NCI-H2029 treated with DMSO at 0.1 percent for 48 hours (cell line): ENCODE measurements around the gene TBXAS1.

ENCODE experiments used
- DNase-seq: peaks from one replicate; lab custom pipeline; 2025; lab: John Stamatoyannopoulos, UW

TBXAS1 gene

DNA sequence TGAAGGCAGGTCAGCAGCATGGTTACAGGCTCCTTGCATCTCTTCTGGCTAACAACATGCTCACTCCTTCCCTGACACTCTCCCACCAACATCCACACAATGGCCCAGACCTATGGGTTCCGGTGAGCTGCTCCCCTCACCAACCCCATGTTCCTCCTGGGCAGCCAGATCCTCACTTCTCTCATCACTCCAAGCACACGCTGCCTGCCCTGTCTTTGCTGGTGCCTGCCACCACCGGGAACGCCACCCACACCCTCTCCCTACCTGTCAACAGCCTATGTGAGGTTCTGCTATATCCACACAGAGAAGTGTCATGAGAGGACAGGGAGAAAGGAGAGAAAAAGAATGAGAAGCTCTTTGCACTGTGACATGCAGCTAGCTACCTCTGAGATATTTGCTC lies 219.1 kb downstream of the TBXAS1 start:
- DNase-seq, result no peak

DNA sequence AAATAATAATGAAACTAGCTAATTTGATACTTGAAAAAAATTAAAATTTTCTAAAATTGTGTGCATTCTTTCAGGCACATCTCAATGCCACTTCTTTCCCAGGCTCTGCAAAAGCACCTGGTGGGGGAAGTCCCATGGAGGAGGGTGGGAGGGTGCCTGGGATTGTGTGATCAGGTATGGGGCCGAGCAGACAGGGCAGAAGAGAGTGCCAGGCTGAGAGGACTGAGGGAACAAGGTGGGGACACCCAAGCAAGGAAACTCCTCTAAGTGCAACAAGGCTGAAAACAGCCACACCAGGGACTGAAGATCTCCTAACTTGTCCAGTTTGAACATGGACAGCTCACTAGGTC lies 219.9 kb downstream of the TBXAS1 start:
- DNase-seq, result no peak

DNA sequence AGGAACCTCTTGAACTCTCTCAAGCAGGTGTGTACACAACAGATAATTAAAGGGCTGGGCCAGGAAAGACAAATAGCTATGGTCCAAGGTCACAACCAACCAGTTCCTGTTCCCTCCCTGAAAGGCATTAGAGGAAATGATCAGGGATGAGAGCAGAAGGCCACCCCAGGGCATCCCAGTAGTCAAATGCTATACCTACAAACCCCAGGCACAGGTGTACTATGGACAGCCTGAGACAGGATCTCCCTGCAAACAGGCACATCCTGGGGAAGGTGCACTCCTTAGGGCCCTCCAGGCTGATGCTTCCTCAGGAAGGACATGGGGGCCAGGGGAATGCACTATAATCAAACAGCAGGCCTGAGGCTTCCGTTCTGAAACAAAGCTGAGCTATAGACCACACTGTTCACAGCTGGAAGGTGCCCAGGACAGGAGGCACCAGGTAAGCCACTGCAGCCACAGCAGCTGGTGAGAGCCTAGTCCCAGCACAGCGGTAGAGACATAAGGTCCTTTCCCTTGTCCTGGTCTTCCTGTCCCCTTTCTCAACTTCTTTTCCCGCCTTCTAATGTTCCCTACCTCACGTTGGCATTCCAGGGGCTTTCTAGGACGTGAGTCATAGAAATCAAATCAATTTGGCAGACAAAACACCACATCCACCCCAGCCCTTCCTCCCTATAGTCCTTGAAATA lies 220.4 kb downstream of the TBXAS1 start:
- peak; percentile 23 for DNase-seq

DNA sequence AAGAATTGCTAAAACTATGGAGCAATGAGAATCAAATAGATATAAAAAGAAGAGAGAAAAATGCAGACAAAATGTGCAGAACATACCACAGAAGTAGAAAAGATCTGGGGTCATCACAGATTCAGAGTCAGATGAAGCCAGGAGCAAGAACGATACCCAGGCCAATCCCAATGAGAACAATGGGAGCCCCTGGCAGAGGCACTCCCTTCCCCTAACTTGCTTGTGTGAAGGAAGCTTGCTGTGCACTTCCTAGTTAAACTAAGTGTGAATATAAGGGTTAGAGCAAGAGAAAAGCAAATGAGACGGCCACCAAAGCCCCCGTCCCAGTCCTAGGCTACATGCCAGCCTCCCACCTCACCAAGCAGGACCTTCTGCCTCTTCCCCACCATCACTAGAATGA lies 221.0 kb downstream of the TBXAS1 start:
- DNase-seq, result no peak

DNA sequence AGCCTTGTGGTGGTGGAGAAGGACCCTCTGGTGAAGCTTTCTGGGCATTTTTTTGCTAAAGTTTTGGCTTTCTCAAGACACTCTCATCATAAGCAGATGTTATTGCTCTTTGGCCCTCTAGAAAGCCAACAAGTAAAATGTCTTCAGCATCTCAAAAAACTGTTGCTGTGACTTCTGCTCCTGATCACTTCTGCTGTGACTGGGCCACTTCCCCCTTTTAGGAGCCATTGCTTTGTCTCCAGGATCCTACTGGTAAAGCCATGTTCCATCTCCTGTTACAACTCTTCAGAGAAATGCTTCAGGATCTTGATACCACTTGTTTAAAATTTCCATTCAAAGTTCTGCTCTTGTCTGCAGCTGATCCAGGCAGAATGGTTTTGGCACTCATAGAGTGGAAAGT lies 222.8 kb downstream of the TBXAS1 start:
- no peak for DNase-seq

DNA sequence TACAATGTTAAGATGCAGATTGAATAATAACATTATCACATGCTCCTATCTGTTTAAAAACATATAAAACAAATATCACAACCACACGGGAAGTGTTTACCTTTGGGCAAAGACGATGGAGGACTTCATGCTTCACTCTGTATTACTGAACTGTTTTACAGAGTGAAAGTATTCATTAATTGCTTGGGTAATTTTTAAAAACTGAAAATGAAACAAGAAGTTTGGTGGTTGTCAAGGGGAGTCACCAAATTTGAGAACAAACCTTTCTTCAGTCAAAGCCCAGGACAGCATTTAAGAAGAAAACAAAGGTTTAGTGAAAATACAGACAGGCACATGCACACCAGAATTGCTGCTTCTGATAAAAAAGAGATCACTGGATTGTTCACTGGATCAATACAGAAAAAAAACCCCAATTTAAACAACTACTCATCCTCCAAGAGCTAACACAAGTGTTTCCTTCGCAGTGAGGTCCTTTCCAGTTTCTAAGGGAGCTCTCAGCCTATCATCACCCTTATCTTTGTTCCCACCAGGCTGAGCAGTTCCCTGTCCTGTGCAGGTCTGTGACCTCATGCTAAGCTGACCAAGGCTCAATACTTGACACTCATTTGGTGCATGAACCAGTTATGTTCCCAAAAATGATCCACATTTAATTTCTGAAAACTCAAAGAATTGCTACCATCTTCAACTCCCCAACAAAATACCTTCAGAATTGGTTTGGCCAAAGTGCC lies 224.9 kb downstream of the TBXAS1 start:
- no peak for DNase-seq

DNA sequence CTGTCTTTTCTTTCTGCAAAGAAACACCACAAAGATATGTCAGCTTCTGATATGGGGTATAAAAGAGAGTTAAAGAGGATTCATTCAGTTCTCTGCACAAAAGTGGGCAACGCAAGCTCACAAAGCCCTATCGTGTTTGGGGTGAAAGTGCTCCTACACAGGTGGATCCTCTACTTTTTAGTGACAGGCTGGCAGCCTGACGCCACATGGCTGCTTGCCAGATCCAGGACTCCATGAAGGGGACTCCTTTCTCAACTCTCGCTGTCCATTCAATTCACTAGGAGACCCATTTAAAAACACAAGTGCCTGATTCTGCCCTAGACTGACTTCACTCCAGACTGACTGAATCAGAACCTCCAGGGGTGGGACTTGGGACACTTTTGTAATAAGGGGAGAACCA lies 225.7 kb downstream of the TBXAS1 start:
- no peak for DNase-seq

DNA sequence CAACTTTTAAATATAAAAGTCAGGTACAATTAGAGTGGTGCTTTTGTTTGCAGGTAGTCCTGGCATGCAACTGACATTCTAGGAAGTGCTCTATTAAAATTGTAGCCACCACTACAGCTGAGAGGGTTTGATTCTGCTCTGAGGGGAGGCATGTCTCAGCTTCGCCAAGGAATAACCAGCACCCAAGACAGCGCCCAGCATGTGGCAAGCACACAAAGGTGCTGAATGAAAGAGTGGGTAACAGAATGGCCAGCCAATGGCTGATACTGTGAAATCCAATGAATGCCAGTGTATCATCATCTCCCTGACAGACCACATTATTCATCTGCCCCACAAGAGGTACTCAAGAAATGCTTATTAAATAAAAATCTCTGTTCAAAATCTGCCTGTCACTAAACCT lies 226.8 kb downstream of the TBXAS1 start:
- no peak for DNase-seq

DNA sequence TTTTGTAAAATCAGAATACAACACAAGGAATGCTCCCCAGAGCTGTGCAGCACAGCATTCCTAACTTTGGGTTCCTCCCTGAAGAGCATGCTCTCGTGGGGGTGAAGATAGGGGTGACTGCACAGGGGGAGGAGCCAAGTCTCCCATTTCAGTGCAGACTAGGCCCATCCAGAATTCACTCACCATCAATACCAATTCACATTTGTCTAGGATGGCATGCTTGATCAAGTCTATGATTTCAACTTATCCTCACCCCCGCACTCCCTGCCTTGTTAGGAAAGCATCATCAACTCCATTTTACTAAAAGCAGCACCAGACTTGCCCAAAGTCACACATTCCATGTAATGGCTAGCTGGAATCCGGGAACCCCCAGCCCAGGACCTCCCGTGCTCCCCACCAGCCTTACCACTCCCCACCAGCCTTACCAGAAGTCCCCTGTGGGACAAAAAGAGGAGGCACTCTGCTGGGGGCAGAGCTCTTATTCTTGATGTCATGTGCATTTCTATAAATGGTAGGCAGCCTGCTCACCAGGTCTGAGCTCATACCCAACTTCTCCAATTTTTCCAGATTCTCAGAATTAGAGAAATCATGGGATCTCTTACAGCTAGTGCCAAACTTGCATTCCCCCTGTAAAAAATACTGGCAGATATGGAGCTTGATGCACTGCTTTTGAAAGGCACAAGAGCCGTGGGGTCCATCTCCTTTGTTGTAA lies 227.5 kb downstream of the TBXAS1 start:
- DNase-seq, result no peak

DNA sequence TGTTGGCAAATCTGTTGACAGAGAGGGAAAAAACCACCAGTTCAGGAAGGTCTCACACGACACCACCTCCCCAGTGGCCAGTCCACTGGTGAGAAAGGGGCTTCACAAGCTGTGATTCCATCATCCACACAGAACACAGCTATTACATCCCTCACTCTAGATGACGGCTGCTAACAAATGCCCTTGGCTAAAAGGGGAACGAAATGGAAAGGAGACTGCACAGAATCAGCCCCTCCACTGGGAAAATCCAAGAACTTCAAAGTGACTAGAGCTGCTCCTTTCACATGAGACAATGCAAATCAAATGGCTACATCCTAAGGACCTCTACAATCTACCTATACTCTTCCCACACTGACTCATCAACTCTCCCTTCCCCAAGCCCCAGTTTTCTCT lies 228.1 kb downstream of the TBXAS1 start:
- no peak for DNase-seq

DNA sequence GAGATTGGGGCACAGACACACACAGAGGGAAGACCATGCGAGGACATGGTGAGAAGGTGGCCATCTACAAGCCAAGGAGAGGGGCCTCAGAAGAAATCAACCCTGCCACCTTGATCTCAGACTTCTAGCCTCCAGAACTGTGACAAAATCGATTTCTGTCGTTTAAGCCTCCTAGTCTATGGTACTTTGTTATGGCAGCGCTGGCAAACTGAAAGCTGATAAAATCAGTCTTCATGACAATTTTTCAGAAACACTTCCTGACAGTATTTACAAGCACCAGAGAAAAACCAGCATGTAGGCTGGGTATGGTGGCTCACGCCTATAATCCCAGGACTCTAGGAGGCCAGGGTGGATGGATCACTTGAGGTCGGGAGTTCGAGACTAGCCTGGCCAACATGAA lies 229.5 kb downstream of the TBXAS1 start:
- no peak for DNase-seq

DNA sequence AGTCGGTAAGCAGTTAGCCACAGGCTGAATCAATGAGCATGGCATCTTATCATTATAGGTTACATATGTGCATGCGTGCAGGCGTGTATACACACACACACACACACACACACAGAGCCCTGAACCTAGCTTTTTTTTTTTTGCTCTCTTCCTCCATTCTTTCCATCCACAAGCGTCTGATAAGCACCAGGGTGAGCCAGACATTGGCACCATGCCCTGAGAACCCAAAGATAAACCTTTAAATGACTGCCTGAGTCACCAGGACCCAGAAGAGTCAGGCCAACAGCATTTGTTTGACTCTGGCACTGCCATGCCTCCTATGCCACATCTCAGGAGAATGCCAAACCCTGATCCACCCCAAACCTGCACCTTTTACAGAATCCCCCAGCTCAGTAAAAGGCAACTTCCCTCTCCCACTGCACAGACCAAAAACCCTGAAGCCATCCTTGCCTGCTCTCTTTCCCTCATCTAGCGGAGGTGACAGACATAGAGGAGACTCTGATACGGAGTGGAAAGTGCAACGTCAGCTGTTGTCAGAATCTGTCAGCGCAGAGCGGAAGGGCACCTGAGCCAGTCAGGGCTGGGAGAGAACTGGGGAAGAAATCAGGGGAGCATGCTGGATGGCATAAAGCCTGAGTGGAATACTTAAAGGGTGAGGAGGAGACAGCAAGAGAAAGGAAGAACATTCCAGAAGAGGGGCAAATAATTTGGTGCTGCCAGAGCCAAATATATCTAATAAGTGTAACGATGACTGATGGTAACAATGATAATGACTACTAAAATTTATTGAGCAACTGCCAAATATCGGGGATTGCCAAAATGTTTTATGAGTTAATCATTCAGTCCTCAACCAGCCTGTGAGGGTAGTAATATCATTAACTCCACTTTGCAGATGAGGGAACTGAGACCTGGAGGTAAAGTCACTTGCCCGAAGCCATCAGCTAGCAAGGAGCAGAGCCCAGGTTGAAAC lies 230.5 kb downstream of the TBXAS1 start:
- DNase-seq, result peak; percentile 78

DNA sequence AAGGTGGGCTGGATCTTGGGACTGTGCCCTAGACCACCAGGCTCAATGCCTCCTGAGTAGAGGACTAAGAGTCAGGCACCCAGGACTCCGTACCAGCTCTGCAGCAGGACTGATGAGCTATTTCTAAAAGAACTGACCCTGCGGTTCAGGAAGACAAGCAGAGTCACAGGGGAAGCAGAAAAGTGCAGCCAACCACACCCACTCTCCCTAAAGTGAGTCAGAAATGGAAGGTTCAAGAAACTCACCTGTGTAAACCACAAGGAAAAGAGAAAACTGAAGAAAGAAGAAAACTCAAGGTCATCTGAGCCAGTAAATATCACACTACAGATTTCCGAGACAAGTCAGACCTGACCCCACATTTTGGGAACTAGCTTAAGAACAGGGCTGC lies 231.2 kb downstream of the TBXAS1 start:
- no peak for DNase-seq

DNA sequence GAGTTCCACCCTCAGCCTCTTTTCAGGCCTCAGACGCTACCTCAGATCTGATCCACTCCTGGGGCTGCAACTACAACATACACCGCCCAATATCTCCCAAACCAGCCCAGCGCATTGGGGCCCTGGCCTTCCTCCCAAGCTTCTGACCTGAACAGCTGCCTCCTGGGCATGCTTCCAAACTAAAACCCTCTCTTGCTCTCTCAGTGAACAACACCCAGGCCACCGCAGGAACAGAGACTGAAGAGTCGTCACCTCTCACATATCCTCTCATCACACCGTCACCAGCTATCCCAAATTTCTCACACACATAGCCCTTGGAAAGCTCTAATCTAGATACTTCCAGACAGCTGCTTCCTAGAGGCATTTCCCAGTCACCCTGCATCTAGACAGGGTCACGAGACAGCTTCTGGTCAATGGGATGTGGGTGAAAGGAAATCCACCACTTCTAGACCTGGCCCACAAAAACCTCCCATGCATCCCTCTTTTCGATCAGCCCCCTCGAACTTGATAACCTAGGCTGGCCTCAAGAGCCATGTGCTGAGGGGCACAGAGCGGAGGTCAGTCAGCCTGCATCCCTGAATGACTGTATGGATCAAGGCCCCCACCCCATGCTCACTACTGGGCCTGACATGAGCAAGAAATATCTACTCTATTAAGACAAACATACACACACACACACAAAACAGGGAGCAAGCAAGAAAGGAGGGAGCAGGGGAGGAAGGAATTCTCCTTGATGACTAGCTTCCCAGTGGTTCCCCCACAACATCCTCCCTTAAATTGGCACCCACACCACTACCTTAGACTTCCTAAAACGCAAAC lies 231.9 kb downstream of the TBXAS1 start:
- peak; percentile 78 for DNase-seq

DNA sequence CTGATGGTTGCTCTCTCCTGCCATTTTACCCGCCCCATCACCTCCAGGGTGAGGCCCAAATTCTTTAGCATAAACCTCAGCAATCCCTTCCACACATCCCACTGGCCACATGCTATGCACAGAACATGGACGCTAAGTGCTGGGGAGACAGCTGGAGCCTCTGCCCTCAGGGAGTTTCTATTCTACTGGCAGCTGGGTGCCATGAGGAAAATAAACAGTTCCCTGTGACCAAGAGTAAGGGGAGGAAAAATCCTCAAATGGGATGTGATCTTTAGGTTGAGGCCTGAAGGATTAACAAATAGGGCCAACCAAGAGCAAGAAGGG lies 232.5 kb downstream of the TBXAS1 start:
- DNase-seq, result no peak

DNA sequence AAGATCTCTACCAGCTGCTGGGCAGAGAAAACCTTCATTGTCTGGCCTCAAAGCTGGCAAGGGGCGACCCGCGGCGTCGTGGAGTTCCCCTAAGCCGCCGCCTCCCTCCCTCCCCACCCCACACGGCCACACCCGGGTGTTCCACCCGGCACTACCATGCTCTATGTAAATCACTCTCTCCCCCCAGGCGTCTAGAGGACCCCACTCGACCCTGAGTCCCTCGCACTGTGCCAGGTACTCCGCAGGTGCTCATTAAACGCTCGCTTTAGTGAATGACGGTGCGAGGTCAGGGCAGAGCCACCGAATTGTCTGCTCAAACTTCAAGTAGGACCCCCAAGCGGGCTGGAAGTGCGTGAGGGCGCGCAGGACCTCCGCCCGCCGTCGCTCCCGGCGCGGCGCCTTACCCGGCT lies 233.1 kb downstream of the TBXAS1 start:
- DNase-seq, result peak; percentile 26

DNA sequence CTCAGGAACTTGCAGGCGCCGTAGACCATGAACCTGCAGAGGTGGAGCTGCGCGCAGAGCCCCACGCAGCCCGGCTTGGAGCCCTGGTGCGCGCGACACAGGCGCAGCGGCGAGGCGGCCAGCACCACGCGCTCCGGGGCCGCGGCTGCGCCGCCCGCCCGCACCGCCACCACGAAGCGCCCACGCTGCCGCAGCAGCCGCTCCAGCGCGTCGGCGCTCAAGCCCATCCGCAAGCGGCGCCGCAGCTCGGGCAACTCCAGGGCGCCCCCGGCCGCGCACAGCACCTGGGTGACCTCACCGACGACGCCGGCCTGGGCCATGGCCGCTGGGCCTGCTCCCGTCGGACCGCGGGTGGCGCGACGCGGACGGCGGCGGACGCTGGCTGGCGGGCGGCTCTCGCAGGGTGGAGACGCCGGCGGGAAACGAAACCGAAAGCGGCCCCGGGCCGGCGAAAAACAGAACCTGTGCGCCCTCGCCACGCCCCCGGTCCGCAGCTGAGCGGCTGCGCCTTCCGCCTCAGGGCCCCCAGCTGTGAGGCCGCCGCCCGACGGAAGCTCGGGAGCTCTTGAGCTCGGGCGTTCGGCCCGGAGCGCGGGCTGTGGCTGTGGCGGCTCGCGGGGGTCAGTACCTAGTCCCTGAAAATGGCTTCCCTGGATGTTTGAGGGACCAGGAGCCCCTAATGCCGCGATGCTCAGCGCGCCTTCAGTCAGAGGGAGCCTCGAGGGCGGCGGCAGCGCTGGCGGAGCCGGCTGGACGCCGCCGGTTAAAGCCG lies 233.7 kb downstream of the TBXAS1 start, which contains the start of gene PARP12:
Gene PARP12, minus strand, starts transcription at position 424 of the 772 bp plus-strand sequence. Its CDS starts 104 bp downstream, at position 320.
- DNase-seq, result peak; percentile 84

DNA sequence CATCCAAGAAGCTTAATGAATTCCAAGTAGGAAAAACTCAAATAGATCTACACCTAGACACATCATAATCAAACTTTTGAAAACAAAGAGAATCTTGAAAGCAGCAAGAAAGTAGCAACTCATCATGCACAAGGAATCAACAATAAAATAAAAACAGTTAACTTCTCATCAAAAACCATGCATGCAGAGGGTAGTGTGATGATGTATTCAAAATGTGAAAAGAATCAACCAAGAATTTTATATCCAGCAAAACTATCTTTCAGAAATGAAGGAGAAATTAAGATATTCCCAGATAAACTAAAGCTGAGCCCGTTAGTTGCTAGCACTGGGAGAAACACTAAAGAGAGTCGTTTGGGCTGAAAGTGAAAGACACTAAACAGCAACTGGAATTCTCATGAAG lies 238.0 kb downstream of the TBXAS1 start:
- DNase-seq, result no peak

DNA sequence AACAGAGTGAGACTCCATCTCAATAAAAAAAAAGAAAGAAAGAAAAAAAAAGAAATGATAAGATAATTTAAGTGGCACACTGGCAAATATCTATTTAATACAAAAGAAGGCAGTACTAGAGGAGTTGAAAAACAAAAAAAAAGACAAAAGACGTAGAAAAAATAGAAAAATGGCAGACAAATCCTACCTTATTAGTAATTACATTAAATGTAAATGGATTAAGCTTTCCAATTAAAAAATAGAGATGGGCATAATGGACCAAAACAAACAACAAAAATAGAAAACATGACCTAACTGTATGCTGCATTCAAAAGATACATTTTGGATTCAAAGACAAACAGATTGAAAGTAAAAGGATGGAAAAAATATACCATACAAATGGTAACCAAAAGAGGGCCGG lies 239.0 kb downstream of the TBXAS1 start:
- DNase-seq, result no peak

DNA sequence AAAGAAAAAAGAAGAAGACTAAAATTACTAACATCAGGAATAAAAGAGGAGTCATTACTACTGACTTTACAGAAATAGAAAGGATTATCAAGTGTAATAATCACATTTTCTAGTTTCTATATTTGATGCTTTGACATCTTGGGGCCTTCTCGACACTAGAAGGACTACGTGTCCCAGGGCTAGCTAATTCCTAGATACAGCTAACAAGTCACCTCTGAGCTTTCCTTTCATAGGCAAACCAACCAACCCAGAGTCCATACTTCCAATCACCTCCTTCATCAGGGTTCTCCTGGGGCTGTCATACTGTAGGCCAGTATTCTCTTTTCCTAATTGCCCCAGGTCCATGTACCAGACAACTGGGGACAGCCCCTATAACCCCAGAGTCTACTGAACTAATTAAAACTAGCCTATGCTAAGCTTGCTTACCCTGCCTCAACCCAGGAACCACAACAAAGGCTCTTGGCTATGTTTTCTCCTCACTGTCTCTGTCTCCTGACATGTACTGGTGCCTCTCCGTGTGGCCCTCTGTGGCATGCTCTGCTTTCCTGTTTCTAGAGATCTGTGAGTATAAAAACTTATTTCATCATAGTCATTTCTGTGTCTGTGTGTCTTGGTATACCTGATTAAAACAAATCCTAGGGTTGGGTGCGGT lies 240.4 kb downstream of the TBXAS1 start:
- no peak for DNase-seq
